Kidney (tissue), 14 donors: ENCODE data around the gene CTNNA2. TPM values are rescaled to one million over a fixed set of nuclear protein-coding genes. Genes with fewer than 3 reads are reported as not detected.

Source experiments
- DNase-seq, 5 donors: peaks; one replicate each; pipeline ENCODE4 v3.0.0-alpha.2; 2013 to 2020
- FAIRE-seq: peaks from 2 replicates; lab custom pipeline; 2012; peaks lifted over from hg19 to GRCh38; lab: Jason Lieb, UNC
- H3K27ac ChIP-seq, 2 donors: one replicate each; pipeline ENCODE4 v1.7.0; 2013; ENCODE audit warnings: low read depth in 2 of 2, low read length in 2 of 2, inconsistent platforms in 1 of 2
- H3K27me3 ChIP-seq: one replicate; pipeline ENCODE4 v1.7.1; 2013; ENCODE audit warnings: low read length, inconsistent platforms; ENCODE audit not compliant: control insufficient read depth, insufficient read depth
- H3K36me3 ChIP-seq, 3 donors: one replicate each; pipeline versions ENCODE4 v1.7.0 to v1.7.1; 2013; ENCODE audit warnings: low read length in 3 of 3, control low read depth in 1 of 3, inconsistent platforms in 1 of 3; ENCODE audit not compliant: insufficient read depth in 3 of 3, control insufficient read depth in 2 of 3
- H3K4me1 ChIP-seq, 3 donors: one replicate each; pipeline versions ENCODE4 v1.7.0 to v1.7.1; 2013; ENCODE audit warnings: low read length in 3 of 3, inconsistent platforms in 1 of 3, low read depth in 1 of 3; ENCODE audit not compliant: control insufficient read depth in 2 of 3, insufficient read depth in 2 of 3
- H3K4me3 ChIP-seq, 3 donors: one replicate each; pipeline versions ENCODE4 v1.7.0 to v1.8.1; 2013; ENCODE audit warnings: low read length in 3 of 3, control low read depth in 1 of 3, inconsistent platforms in 1 of 3
- H3K9ac ChIP-seq, 3 donors: one replicate each; pipeline versions ENCODE4 v1.7.0 to v1.7.1; 2013; ENCODE audit warnings: low read length in 3 of 3, control low read depth in 1 of 3, inconsistent platforms in 1 of 3
- H3K9me3 ChIP-seq, 3 donors: one replicate each; pipeline versions ENCODE4 v1.7.0 to v1.7.1; 2013; ENCODE audit warnings: low read length in 3 of 3, control low read depth in 1 of 3, inconsistent platforms in 1 of 3; ENCODE audit not compliant: control insufficient read depth in 2 of 3, insufficient read depth in 1 of 3
- CTCF ChIP-seq: IDR thresholded peaks from 3 replicates; pipeline ENCODE4 v1.5.1; 2012; ENCODE audit warnings: mild to moderate bottlenecking, moderate library complexity, borderline replicate concordance; ENCODE audit not compliant: insufficient read depth; ENCODE audit errors: extremely low read depth
- intact Hi-C: fragments of 100-400 bp; cut with DNase I; formaldehyde crosslinking; loops from one replicate; pipeline ENCODE4 v1.11.1; 2022
- polyA plus RNA-seq: library from polyadenylated mRNA; stranded (reverse); fragments of 350-450 nt; fragmentation: Illumina TruSeq; extraction: RNeasy Lipid Tissue Mini Kit (QIAGEN cat#74804); gene quantifications from one replicate; pipeline ENCODE4 v1.2.3, GENCODE V29; 2014; ENCODE audit warnings: low read depth, low replicate concordance; ENCODE audit not compliant: insufficient read depth
- total RNA-seq: library from RNA; stranded (reverse); fragmentation: NEBNext Ultra II Directional; extraction: Animal tissue kit (Norgen Biotek cat#: 25700); gene quantifications from one replicate; pipeline ENCODE4 v1.2.1, GENCODE V29; 2021
- donor health status: control.
- donor health status: control.
- donor health status: control.
- donor health status: control.
- donor health status: control.
- donor health status: DM: yes; HTN: yes; CAD: no.
- donor health status: Normal renal cell carcinoma (clear cell type).

Gene CTNNA2
- total and polyA plus RNA-seq, 2 donors from 2014 or later, result 0.47 TPM; not detected in 1

DNA sequence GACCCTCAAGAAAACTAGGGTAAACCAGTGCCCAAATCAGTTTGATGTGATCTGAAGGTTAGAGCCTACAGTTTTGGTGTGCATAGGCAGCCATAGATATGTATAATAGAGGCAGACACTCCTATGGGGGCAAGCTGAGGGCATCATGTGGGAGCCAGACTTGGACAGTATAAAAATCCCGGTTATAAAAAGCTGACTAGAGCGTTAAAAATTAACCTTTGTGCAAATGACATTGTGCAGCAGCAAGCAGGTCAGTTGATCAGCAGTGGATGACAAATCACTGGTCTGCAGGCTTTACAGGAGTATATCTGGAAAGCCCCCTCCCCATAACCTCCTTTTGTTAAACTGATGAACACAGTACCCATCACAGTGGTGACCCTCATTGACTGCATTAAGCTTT is 107.8 kb downstream of the CTNNA2 start:
- Histone ChIP-seq H3K9me3 (no peaks in the 10 kb centered on the region), H3K9ac (no peak overlapping the region), H3K27me3 (no peaks in the 10 kb centered on the region), H3K4me3 (no peak overlapping the region), H3K36me3 (no peaks in the 10 kb centered on the region), H3K4me1 (no peaks in the 10 kb centered on the region), H3K27ac (no peak overlapping the region)
- intact Hi-C loops, result no loop called here
- peak in 2 of 5 donors; percentile 10 to 17 for DNase-seq
- FAIRE-seq, result no peak
- no peak for TF ChIP-seq CTCF

GRCh38 chr2:79621252-79621651 is 108.4 kb downstream of the CTNNA2 start:
- no peaks in the 10 kb centered on the region for H3K36me3 ChIP-seq
- DNase-seq (no peak), FAIRE-seq (no peak)
- no peak overlapping the region for H3K4me3 ChIP-seq
- no peaks in the 10 kb centered on the region for H3K4me1 ChIP-seq
- no peaks in the 10 kb centered on the region for H3K9me3 ChIP-seq
- no peaks in the 10 kb centered on the region for H3K27me3 ChIP-seq
- no peak for TF ChIP-seq CTCF
- intact Hi-C loops, result no loop called here
- H3K27ac ChIP-seq, result no peak overlapping the region
- no peak overlapping the region for H3K9ac ChIP-seq

DNA sequence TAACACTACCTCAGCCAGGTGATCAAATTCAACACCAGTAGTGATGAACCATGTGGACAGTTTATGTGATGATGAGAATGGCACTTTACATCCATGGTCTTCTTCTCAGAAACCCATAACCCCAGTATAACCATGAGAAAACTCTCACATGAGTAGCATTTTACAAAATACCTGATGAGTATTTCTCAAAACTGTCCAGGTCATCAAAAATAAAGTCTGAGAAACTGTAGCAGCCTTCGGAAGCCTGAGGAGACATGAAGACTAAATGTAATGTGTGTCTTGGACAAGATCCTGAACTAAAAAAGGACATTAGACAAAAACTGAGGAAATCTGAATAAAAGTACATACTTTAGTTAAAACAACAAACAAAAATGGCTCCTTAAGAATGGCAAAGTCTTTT is 108.9 kb downstream of the CTNNA2 start:
- no peak for FAIRE-seq
- intact Hi-C loops, result no loop called here
- no peak for DNase-seq
- Histone ChIP-seq H3K4me3 (no peak overlapping the region), H3K27ac (no peak overlapping the region), H3K27me3 (no peaks in the 10 kb centered on the region), H3K36me3 (no peaks in the 10 kb centered on the region), H3K4me1 (no peaks in the 10 kb centered on the region), H3K9me3 (no peaks in the 10 kb centered on the region), H3K9ac (no peak overlapping the region)
- TF ChIP-seq CTCF, result no peak

DNA sequence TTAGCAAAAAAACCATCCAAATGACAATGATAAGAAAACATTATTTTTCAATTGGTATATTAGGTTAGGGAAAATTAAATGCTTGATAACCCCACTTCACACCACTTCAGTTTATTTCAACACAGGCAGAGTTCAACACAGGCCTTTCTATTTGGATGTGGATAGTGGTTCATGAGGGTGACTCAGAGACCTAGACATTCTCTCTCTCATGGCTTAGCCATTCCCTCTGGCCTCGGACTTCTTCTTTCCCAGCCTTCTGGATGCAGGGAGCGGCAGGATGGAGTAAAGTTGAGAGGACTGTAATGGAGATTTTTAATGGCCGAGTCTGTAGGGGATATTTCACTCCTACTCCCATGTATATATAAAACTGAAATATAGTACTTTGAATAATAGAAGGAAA is 109.7 kb downstream of the CTNNA2 start:
- Histone ChIP-seq H3K9ac (no peak overlapping the region), H3K27me3 (no peaks in the 10 kb centered on the region), H3K36me3 (no peaks in the 10 kb centered on the region), H3K9me3 (no peaks in the 10 kb centered on the region), H3K4me1 (no peaks in the 10 kb centered on the region), H3K27ac (no peak overlapping the region), H3K4me3 (no peak overlapping the region)
- TF ChIP-seq CTCF, result no peak
- DNase-seq (no peak), FAIRE-seq (no peak)
- intact Hi-C loops, result no loop called here
